Breast epithelium (tissue), 3 donors: ENCODE data around the gene C1S.

Experiments used
- CTCF ChIP-seq, 3 donors: fragments of 450-650 bp; IDR thresholded peaks; one replicate each; pipeline ENCODE4 v1.5.1; 2016 to 2017; ENCODE audit warnings: antibody characterized with exemption in 3 of 3, mild to moderate bottlenecking in 3 of 3, moderate library complexity in 3 of 3
- POLR2AphosphoS5 ChIP-seq, 3 donors: sonication (generic); formaldehyde crosslinking; IDR thresholded peaks; one replicate each; pipeline ENCODE4 v1.6.1; 2017; ENCODE audit warnings: antibody characterized with exemption in 3 of 3

- TF ChIP-seq POLR2AphosphoS5 (IDR thresholded peaks at IDR 0.05) (peak; percentile 86 to 98 (median 98)), CTCF (IDR thresholded peaks at IDR 0.05) (peak; percentile 60 to 86 (median 81))
These were observed at the start of gene C1S for GRCh38 chr12:7060353-7060954.
